ENCODE measurements around the gene CAPS.

CAPS gene

GRCh38 chr19:5904352-5905113 is 9.5 kb upstream of the CAPS start, which contains the start of gene VMAC:
Gene VMAC (plus strand): TSS chr19:5904872. CDS start chr19:5904891, 19 bp downstream.
- FAIRE-seq = no peak
- TF ChIP-seq TAF1 (IDR thresholded peaks at IDR 0.05; ENCODE audit: borderline replicate concordance, low read depth, low read length) (peak; percentile 59), POLR2AphosphoS5 (IDR thresholded peaks at IDR 0.05; ENCODE audit: low read depth, low read length) (0 out of 2 replicates have a peak, but pooled peaks have one; percentile 37), POLR2A (IDR thresholded peaks at IDR 0.05; ENCODE audit: low read depth, low read length) (peak; percentile 72; the same call in 1 of the 2 replicates)

GRCh38 chr19:5905114-5905778 is 8.8 kb upstream of the CAPS start:
- FAIRE-seq = no peak
- TF ChIP-seq POLR2AphosphoS5 (IDR thresholded peaks at IDR 0.05; ENCODE audit: low read depth, low read length) = no peak
- TF ChIP-seq TAF1 (IDR thresholded peaks at IDR 0.05; ENCODE audit: borderline replicate concordance, low read depth, low read length) = no peak
- TF ChIP-seq POLR2A (IDR thresholded peaks at IDR 0.05; ENCODE audit: low read depth, low read length) = no peak
- no peak for DNase-seq (ENCODE audit: insufficient read length)

More at GRCh38 chr19:5904352-5905113, 9.5 kb upstream of the CAPS start, which contains the start of gene VMAC:
- DNase-seq (ENCODE audit: insufficient read length) = peak; percentile 96

GRCh38 chr19:5907241-5907640 is 6.8 kb upstream of the CAPS start:
- TF ChIP-seq POLR2A (IDR thresholded peaks at IDR 0.05; ENCODE audit: low read depth, low read length) (no peak), TAF1 (IDR thresholded peaks at IDR 0.05; ENCODE audit: borderline replicate concordance, low read depth, low read length) (no peak), POLR2AphosphoS5 (IDR thresholded peaks at IDR 0.05; ENCODE audit: low read depth, low read length) (no peak)
- no peak for FAIRE-seq

DNA sequence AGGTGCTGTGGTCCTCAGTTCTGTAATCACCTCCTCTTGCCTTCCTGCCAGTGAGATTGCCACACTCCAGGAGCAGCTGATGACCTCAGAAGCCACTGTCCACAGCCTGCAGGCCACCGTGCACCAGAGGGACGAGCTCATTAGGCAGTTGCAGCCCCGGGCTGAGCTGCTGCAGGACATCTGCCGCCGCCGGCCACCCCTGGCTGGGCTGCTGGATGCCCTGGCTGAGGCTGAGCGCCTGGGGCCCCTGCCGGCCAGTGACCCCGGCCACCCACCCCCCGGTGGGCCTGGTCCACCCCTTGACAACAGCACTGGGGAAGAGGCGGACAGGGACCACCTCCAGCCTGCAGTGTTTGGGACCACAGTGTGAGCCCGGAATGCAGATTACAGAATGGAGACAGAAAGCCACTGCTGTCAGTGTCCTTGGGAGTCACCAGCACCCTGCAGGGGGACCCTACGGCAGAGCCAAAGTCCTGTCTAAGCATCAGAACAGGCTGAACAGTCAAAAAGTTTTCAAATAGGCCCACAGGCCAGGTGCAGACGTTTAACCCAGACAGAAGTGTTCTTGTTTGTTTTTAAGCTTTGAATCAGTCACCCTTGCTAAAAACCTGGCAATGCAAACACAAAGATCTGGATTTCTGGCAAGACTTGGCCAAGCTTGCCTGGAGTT is 5.1 kb upstream of the CAPS start:
- FAIRE-seq = no peak

More at GRCh38 chr19:5907241-5907640, 6.8 kb upstream of the CAPS start:
- DNase-seq (ENCODE audit: insufficient read length) = no peak

DNA sequence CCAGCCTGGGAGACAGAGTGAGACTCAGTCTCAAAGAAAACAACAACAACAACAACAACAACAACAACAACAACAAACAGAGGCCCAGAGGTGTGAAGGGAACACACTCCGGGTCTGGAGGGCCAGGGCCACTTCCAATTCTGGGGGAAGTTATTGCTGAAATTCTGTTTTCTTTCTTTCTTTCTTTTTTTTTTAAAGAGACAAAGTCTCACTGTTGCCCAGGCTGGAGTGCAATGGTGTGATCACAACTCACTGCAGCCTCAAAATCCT is 3.5 kb upstream of the CAPS start:
- DNase-seq (ENCODE audit: insufficient read length) (no peak), FAIRE-seq (no peak)
- no peak for TF ChIP-seq TAF1 (IDR thresholded peaks at IDR 0.05; ENCODE audit: borderline replicate concordance, low read depth, low read length)
- no peak for TF ChIP-seq POLR2AphosphoS5 (IDR thresholded peaks at IDR 0.05; ENCODE audit: low read depth, low read length)

More for the DNA sequence above, 5.1 kb upstream of the CAPS start:
- TF ChIP-seq POLR2AphosphoS5 (IDR thresholded peaks at IDR 0.05; ENCODE audit: low read depth, low read length) (no peak), TAF1 (IDR thresholded peaks at IDR 0.05; ENCODE audit: borderline replicate concordance, low read depth, low read length) (no peak), POLR2A (IDR thresholded peaks at IDR 0.05; ENCODE audit: low read depth, low read length) (no peak)
- no peak for DNase-seq (ENCODE audit: insufficient read length)

- TF ChIP-seq POLR2A (IDR thresholded peaks at IDR 0.05; ENCODE audit: low read depth, low read length) = no peak
- TF ChIP-seq TAF1 (IDR thresholded peaks at IDR 0.05; ENCODE audit: borderline replicate concordance, low read depth, low read length) = no peak
- TF ChIP-seq POLR2AphosphoS5 (IDR thresholded peaks at IDR 0.05; ENCODE audit: low read depth, low read length) = no peak
- DNase-seq (ENCODE audit: insufficient read length) = no peak
- no peak for FAIRE-seq
Observed at GRCh38 chr19:5911366-5911765, 2.7 kb upstream of the CAPS start.

- no peak for DNase-seq (ENCODE audit: insufficient read length)
- FAIRE-seq = no peak
- TF ChIP-seq TAF1 (IDR thresholded peaks at IDR 0.05; ENCODE audit: borderline replicate concordance, low read depth, low read length) (no peak), POLR2AphosphoS5 (IDR thresholded peaks at IDR 0.05; ENCODE audit: low read depth, low read length) (no peak), POLR2A (IDR thresholded peaks at IDR 0.05; ENCODE audit: low read depth, low read length) (no peak; the same call in 1 of the 2 replicates)
Observed at GRCh38 chr19:5914358-5914774, 312 bp downstream of the CAPS start.

DNA sequence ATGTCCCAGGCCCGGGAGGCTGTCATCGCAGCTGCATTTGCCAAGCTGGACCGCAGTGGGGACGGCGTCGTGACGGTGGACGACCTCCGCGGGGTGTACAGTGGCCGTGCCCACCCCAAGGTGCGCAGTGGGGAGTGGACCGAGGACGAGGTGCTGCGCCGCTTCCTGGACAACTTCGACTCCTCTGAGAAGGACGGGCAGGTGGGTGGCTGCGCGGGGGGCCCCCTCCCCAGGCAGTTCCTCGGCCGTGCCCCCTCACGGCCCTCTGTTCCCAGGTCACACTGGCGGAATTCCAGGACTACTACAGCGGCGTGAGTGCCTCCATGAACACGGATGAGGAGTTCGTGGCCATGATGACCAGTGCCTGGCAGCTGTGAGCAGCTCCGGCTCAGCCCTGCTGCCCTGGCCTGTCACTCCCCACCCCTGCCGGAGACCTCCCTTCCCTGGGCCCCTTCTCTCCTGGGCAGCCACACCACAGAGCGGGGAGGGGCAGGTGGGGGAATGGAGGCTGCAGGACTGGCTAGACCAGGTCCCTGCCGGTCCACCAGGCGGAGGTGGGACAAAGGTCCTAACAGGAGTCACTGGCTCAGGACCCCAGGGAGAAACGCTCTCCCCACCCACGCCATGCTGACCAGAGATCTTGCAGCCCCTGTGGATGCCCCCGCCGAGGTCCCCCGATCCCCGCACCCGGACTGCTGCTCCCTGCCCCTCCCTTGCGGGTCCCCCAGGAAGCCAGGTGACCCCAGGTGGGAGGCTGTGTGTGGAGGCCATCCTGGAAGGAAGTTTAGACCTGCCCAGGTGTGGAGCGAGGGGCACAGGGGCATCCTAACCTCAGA is 1.1 kb downstream of the CAPS start:
- no peak for TF ChIP-seq POLR2AphosphoS5 (IDR thresholded peaks at IDR 0.05; ENCODE audit: low read depth, low read length)
- no peak for TF ChIP-seq POLR2A (IDR thresholded peaks at IDR 0.05; ENCODE audit: low read depth, low read length)
- no peak for TF ChIP-seq TAF1 (IDR thresholded peaks at IDR 0.05; ENCODE audit: borderline replicate concordance, low read depth, low read length)
- DNase-seq (ENCODE audit: insufficient read length) (no peak), FAIRE-seq (no peak)

- DNase-seq (ENCODE audit: insufficient read length) = no peak
- TF ChIP-seq POLR2AphosphoS5 (IDR thresholded peaks at IDR 0.05; ENCODE audit: low read depth, low read length) = no peak
- no peak for TF ChIP-seq POLR2A (IDR thresholded peaks at IDR 0.05; ENCODE audit: low read depth, low read length)
- no peak for TF ChIP-seq TAF1 (IDR thresholded peaks at IDR 0.05; ENCODE audit: borderline replicate concordance, low read depth, low read length)
Observed at GRCh38 chr19:5915782-5916165, 1.7 kb downstream of the CAPS start.

GRCh38 chr19:5916181-5916708 is 2.2 kb downstream of the CAPS start:
- TF ChIP-seq TAF1 (IDR thresholded peaks at IDR 0.05; ENCODE audit: borderline replicate concordance, low read depth, low read length) (no peak), POLR2A (IDR thresholded peaks at IDR 0.05; ENCODE audit: low read depth, low read length) (no peak), POLR2AphosphoS5 (IDR thresholded peaks at IDR 0.05; ENCODE audit: low read depth, low read length) (no peak)
- no peak for FAIRE-seq
- no peak for DNase-seq (ENCODE audit: insufficient read length)

More at GRCh38 chr19:5915782-5916165, 1.7 kb downstream of the CAPS start:
- FAIRE-seq = no peak
